H1 (cell line): ENCODE data around the gene TTC34. TPM values are rescaled to one million over a fixed set of nuclear protein-coding genes. Genes with fewer than 3 reads are reported as not detected.

ENCODE experiments used
- CTCF ChIA-PET: fragments of 300-600 bp; sonication (Branson Sonifier 250); formaldehyde crosslinking; loops from one replicate; lab custom pipeline; 2021; ENCODE audit not compliant: partially characterized antibody; lab: Charles Lee
- POLR2A ChIA-PET: fragments of 300-600 bp; sonication (Branson Sonifier 250); formaldehyde crosslinking; loops from one replicate; lab custom pipeline; 2021; ENCODE audit warnings: inconsistent platforms; ENCODE audit not compliant: partially characterized antibody; lab: Charles Lee
- DNase-seq, 2 experiments: peaks; one replicate each; pipeline versions ENCODE4 v3.0.0 to v3.0.0-alpha.2; 2010 to 2022; ENCODE audit warnings: low spot score in 2 of 2, low read depth in 1 of 2, mixed read lengths in 1 of 2
- FAIRE-seq: peaks from 2 replicates; lab custom pipeline; 2011; peaks lifted over from hg19 to GRCh38; lab: Jason Lieb, UNC
- H2AFZ ChIP-seq: 2 replicates; pipeline ENCODE4 v1.8.1; 2012; ENCODE audit warnings: low read length, inconsistent platforms
- H2AK5ac ChIP-seq: 2 replicates; pipeline ENCODE4 v1.6.1; 2013; ENCODE audit warnings: low read depth, low read length
- H2BK120ac ChIP-seq: replicated peaks from 2 replicates; pipeline ENCODE3; 2013; ENCODE audit warnings: low read depth, low read length, inconsistent platforms
- H2BK12ac ChIP-seq: 2 replicates; pipeline ENCODE4 v1.6.1; 2013; ENCODE audit warnings: low read depth, low read length
- H2BK15ac ChIP-seq: 2 replicates; pipeline ENCODE4 v1.6.1; 2013; ENCODE audit warnings: low read length
- H2BK20ac ChIP-seq: 2 replicates; pipeline ENCODE4 v1.6.1; 2013; ENCODE audit warnings: low read length
- H2BK5ac ChIP-seq: 2 replicates; pipeline ENCODE4 v1.6.1; 2013; ENCODE audit warnings: low read depth, low read length
- H3K14ac ChIP-seq: 2 replicates; pipeline ENCODE4 v1.6.1; 2013; ENCODE audit warnings: inconsistent platforms; ENCODE audit not compliant: insufficient read length
- H3K18ac ChIP-seq: 2 replicates; pipeline ENCODE4 v1.6.1; 2013; ENCODE audit warnings: low read length; ENCODE audit errors: extremely low read depth
- H3K23ac ChIP-seq: 2 replicates; pipeline ENCODE4 v1.6.1; 2013; ENCODE audit warnings: inconsistent platforms; ENCODE audit not compliant: insufficient read length
- H3K23me2 ChIP-seq: 2 replicates; pipeline ENCODE4 v1.6.1; 2013; ENCODE audit warnings: low read depth, low read length
- H3K27ac ChIP-seq: 2 replicates; pipeline ENCODE4 v1.6.1; 2011; ENCODE audit warnings: low read depth, low read length, inconsistent platforms
- H3K27me3 ChIP-seq, 4 experiments: replicated peaks in 1 of 4; 1 replicate in 1 of 4; 2 replicates in 3 of 4; pipeline versions ENCODE4 v1.6.1 to v1.8.1; 2011 to 2013; ENCODE audit warnings: low read length in 3 of 4, mild to moderate bottlenecking in 3 of 4, inconsistent platforms in 2 of 4, mixed read lengths in 2 of 4, moderate library complexity in 1 of 4; ENCODE audit not compliant: control insufficient read depth in 3 of 4, insufficient read depth in 3 of 4; ENCODE audit errors: extremely low read depth in 1 of 4
- H3K36me3 ChIP-seq, 4 experiments: 2 replicates each; pipeline versions ENCODE4 v1.6.1 to v1.8.1; 2011 to 2013; ENCODE audit warnings: mild to moderate bottlenecking in 4 of 4, low read length in 3 of 4, moderate library complexity in 2 of 4, control low read depth in 1 of 4, inconsistent platforms in 1 of 4; ENCODE audit not compliant: insufficient read depth in 4 of 4, control insufficient read depth in 2 of 4
- H3K4ac ChIP-seq: replicated peaks from 2 replicates; pipeline ENCODE3; 2013; ENCODE audit warnings: low read length, low read depth, mixed read lengths, inconsistent platforms; ENCODE audit not compliant: insufficient read length
- H3K4me1 ChIP-seq, 4 experiments: replicated peaks in 1 of 4; 1 replicate in 1 of 4; 2 replicates in 3 of 4; pipeline versions ENCODE4 v1.6.1 to v1.8.1; 2011 to 2013; ENCODE audit warnings: low read length in 3 of 4, inconsistent platforms in 2 of 4, mixed read lengths in 1 of 4; ENCODE audit not compliant: insufficient read depth in 4 of 4, control insufficient read depth in 3 of 4
- H3K4me2 ChIP-seq, 2 experiments: 2 replicates each; pipeline versions ENCODE4 v1.6.1 to v1.8.1; 2011 to 2013; ENCODE audit warnings: low read depth in 2 of 2, low read length in 2 of 2, control low read depth in 1 of 2, inconsistent platforms in 1 of 2, mild to moderate bottlenecking in 1 of 2; ENCODE audit not compliant: insufficient read depth in 1 of 2
- H3K4me3 ChIP-seq, 4 experiments: fragments of 200-600, 300-600 bp in 1 of 4; sonication (generic), shearing (Covaris generic), sonication (Bioruptor Twin) in 1 of 4; 2 replicates each; pipeline versions ENCODE4 v1.5.1 to v1.8.1; 2011 to 2016; ENCODE audit warnings: low read length in 4 of 4, low read depth in 3 of 4, control low read depth in 2 of 4, inconsistent platforms in 2 of 4, mild to moderate bottlenecking in 2 of 4, mixed read lengths in 1 of 4, moderate library complexity in 1 of 4; ENCODE audit not compliant: insufficient read depth in 2 of 4; ENCODE audit errors: extremely low read depth in 1 of 4
- H3K56ac ChIP-seq: replicated peaks from 2 replicates; pipeline ENCODE3; 2013; ENCODE audit warnings: low read depth, mild to moderate bottlenecking, mixed read lengths, low read length, inconsistent platforms; ENCODE audit not compliant: insufficient read length
- H3K79me1 ChIP-seq: 2 replicates; pipeline ENCODE4 v1.6.1; 2013; ENCODE audit warnings: low read depth, low read length, control low read depth
- H3K79me2 ChIP-seq, 2 experiments: 2 replicates each; pipeline versions ENCODE4 v1.6.1 to v1.8.1; 2012 to 2013; ENCODE audit warnings: low read length in 2 of 2, mild to moderate bottlenecking in 2 of 2, inconsistent platforms in 1 of 2; ENCODE audit not compliant: insufficient read depth in 2 of 2, control insufficient read depth in 1 of 2
- H3K9ac ChIP-seq, 4 experiments: replicated peaks in 1 of 4; 1 replicate in 1 of 4; 2 replicates in 3 of 4; pipeline versions ENCODE4 v1.6.1 to v1.8.1; 2011 to 2013; ENCODE audit warnings: low read depth in 3 of 4, low read length in 3 of 4, control low read depth in 2 of 4, mild to moderate bottlenecking in 2 of 4, moderate library complexity in 2 of 4, inconsistent platforms in 1 of 4; ENCODE audit errors: extremely low read depth in 1 of 4
- H3K9me3 ChIP-seq, 2 experiments: 2 replicates each; pipeline versions ENCODE4 v1.6.1 to v1.8.1; 2012 to 2013; ENCODE audit warnings: mild to moderate bottlenecking in 2 of 2, moderate library complexity in 2 of 2, control low read depth in 1 of 2, inconsistent platforms in 1 of 2, low read depth in 1 of 2, low read length in 1 of 2, mixed read lengths in 1 of 2; ENCODE audit not compliant: insufficient read depth in 2 of 2
- H4K20me1 ChIP-seq, 2 experiments: replicated peaks in 1 of 2; 2 replicates each; pipeline versions ENCODE3 to v1.8.1; 2011 to 2013; ENCODE audit warnings: inconsistent platforms in 2 of 2, low read length in 2 of 2, mild to moderate bottlenecking in 1 of 2; ENCODE audit not compliant: insufficient read depth in 2 of 2, control insufficient read depth in 1 of 2
- H4K5ac ChIP-seq: 2 replicates; pipeline ENCODE4 v1.6.1; 2013; ENCODE audit warnings: low read length, low read depth, mixed read lengths, inconsistent platforms; ENCODE audit not compliant: insufficient read length
- H4K8ac ChIP-seq: 2 replicates; pipeline ENCODE4 v1.8.0; 2013; ENCODE audit warnings: mild to moderate bottlenecking, moderate library complexity, low read length, inconsistent platforms; ENCODE audit not compliant: insufficient read depth; ENCODE audit errors: extremely low read depth
- H4K91ac ChIP-seq: replicated peaks from 2 replicates; pipeline ENCODE3; 2013; ENCODE audit warnings: low read length, mixed read lengths, inconsistent platforms; ENCODE audit not compliant: insufficient read length
- BACH1 ChIP-seq: IDR thresholded peaks from 2 replicates; pipeline ENCODE4 v1.6.1; 2012; ENCODE audit warnings: low read length, improper control_type of control experiment
- CBX5 ChIP-seq: fragments of 300-800, 300-1000 bp; sonication (generic); IDR thresholded peaks from 2 replicates; pipeline ENCODE4 v1.7.1; 2016; ENCODE audit warnings: antibody characterized with exemption, low read length, low read depth
- CREB1 ChIP-seq: IDR thresholded peaks from 2 replicates; pipeline ENCODE4 v1.6.1; 2012; ENCODE audit warnings: inconsistent platforms
- CTBP2 ChIP-seq: IDR thresholded peaks from 2 replicates; pipeline ENCODE4 v1.7.0; 2011; ENCODE audit warnings: borderline replicate concordance, mild to moderate bottlenecking, moderate library complexity, mixed read lengths, low read length; ENCODE audit not compliant: insufficient read depth, insufficient read length
- HDAC2 ChIP-seq, 2 experiments: fragments of 300-600 bp in 1 of 2; sonication (generic) in 1 of 2; IDR thresholded peaks; 2 replicates each; pipeline ENCODE4 v1.6.1; 2011 to 2012; ENCODE audit warnings: low read depth in 2 of 2, low read length in 2 of 2, mild to moderate bottlenecking in 2 of 2, moderate library complexity in 2 of 2, borderline replicate concordance in 1 of 2, inconsistent platforms in 1 of 2
- JUN ChIP-seq: IDR thresholded peaks from 2 replicates; pipeline ENCODE4 v1.6.1; 2011; ENCODE audit warnings: low read depth, mild to moderate bottlenecking, improper control_type of control experiment, low read length
- NANOG ChIP-seq: IDR thresholded peaks from 2 replicates; pipeline ENCODE4 v1.6.1; 2011; ENCODE audit warnings: low read length, low read depth, mild to moderate bottlenecking, inconsistent platforms; ENCODE audit not compliant: insufficient read depth, poor library complexity, severe bottlenecking
- NRF1 ChIP-seq: IDR thresholded peaks from 2 replicates; pipeline ENCODE4 v1.6.1; 2011; ENCODE audit warnings: mild to moderate bottlenecking, low read depth, low read length, improper control_type of control experiment
- RNF2 ChIP-seq: fragments of 200-900, 300-1000 bp; sonication (generic); IDR thresholded peaks from 2 replicates; pipeline ENCODE4 v1.7.1; 2016; ENCODE audit warnings: borderline replicate concordance, low read depth, mild to moderate bottlenecking, antibody characterized with exemption, low read length; ENCODE audit not compliant: poor library complexity, severe bottlenecking; ENCODE audit errors: missing control alignments
- SIRT6 ChIP-seq: IDR thresholded peaks from one replicate; pipeline ENCODE4 v1.7.1; 2012; ENCODE audit warnings: low read length, inconsistent platforms
- SP1 ChIP-seq: IDR thresholded peaks from 2 replicates; pipeline ENCODE4 v1.6.1; 2011; ENCODE audit warnings: low read depth, low read length
- SUZ12 ChIP-seq: fragments of 200-600 bp; sonication (generic); IDR thresholded peaks from 2 replicates; pipeline ENCODE4 v1.6.1; 2012; ENCODE audit warnings: mild to moderate bottlenecking, inconsistent platforms, low read length, moderate library complexity, mixed read lengths
- TAF7 ChIP-seq: optimal IDR thresholded peaks from 2 replicates; pipeline ENCODE3; 2011; ENCODE audit warnings: low read depth, mild to moderate bottlenecking, inconsistent platforms, low read length, moderate library complexity, borderline replicate concordance
- WGBS, 2 experiments: shearing (Covaris generic) in 1 of 2; methylation state at CpG; one replicate each; pipeline versions ENCODE4 v1.1.6 to v1.1.7; 2013 to 2015; ENCODE audit warnings: low lambda C conversion rate in 2 of 2, mixed read lengths in 2 of 2, inconsistent platforms in 1 of 2, low coverage in 1 of 2, missing lambda C conversion rate in 1 of 2; ENCODE audit not compliant: insufficient replicate concordance in 2 of 2, insufficient coverage in 1 of 2, insufficient read length in 1 of 2; ENCODE audit errors: extremely low coverage in 1 of 2, missing lambda C conversion rate in 1 of 2; 5-methylcytosine and 5-hydroxymethylcytosine counted together
- polyA plus RNA-seq, 7 experiments: library from polyadenylated mRNA; depleted of rRNA in 3 of 7; stranded (reverse) in 5 of 7; unstranded in 2 of 7; fragments of >200 nt in 5 of 7; fragments of 200-250 nt in 2 of 7; gene quantifications; 1 replicate in 5 of 7; 2 replicates in 1 of 7; 4 replicates in 1 of 7; pipeline versions ENCODE4 v1.2.1 to v1.2.3, GENCODE V29; 2011 to 2013; ENCODE audit warnings: missing spikeins in 2 of 7, mixed read lengths in 2 of 7
- total RNA-seq: library from RNA; stranded (reverse); fragmentation: NEBNext Ultra II Directional; extraction: Animal tissue kit (Norgen Biotek cat#: 25700); gene quantifications from 2 replicates; pipeline ENCODE4 v1.2.1, GENCODE V29; 2021

TTC34 gene
- total and polyA plus RNA-seq, 2 of the 8 experiments (the other 6 are each of a cell fraction or from before 2014, with no cell fraction given) = 0.23 to 0.50 TPM

GRCh38 chr1:2834741-2835564 is 33.5 kb upstream of the TTC34 start:
- Histone ChIP-seq H3K23me2 (no peaks in the 10 kb centered on the region), H2BK120ac (no peak overlapping the region), H3K4me3 (no peak overlapping the region), H2AFZ (no peak overlapping the region), H3K4me1 (no peaks in the 10 kb centered on the region), H3K27me3 (no peaks in the 10 kb centered on the region), H4K91ac (no peak overlapping the region), H2BK5ac (no peak overlapping the region), H4K20me1 (no peaks in the 10 kb centered on the region), H3K56ac (no peak overlapping the region), H3K14ac (no peak overlapping the region), H3K9ac (no peak overlapping the region), H4K5ac (no peak overlapping the region), H3K79me2 (no peaks in the 10 kb centered on the region), H3K9me3 (peaks cover 64 to 97% of the 10 kb centered on the region in 2 experiments), H2BK12ac (no peak overlapping the region), H4K8ac (no peak overlapping the region), H3K27ac (no peak overlapping the region), H3K36me3 (no peaks in the 10 kb centered on the region), H2BK20ac (no peak overlapping the region), H3K79me1 (no peaks in the 10 kb centered on the region), H3K23ac (no peak overlapping the region), H3K4ac (no peak overlapping the region), H3K4me2 (no peak overlapping the region), H2AK5ac (no peak overlapping the region), H3K18ac (no peak overlapping the region), H2BK15ac (no peak overlapping the region)
- POLR2A ChIA-PET = no interaction called here
- DNase-seq (no peak), FAIRE-seq (no peak)
- 96% methylated on average over 14 of the region's 27 CpGs; no CpG with 5 or more reads in 1 of the 2 experiments for WGBS, 2 experiments
- CTCF ChIA-PET = no interaction called here
- TF ChIP-seq CREB1 (no peak), CBX5 (no peak), CTBP2 (no peak), SUZ12 (no peak), BACH1 (no peak), NRF1 (no peak), JUN (no peak), NANOG (no peak), TAF7 (no peak), HDAC2 (IDR thresholded peaks at IDR 0.05; ENCODE audit: borderline replicate concordance in 1 of 2, low read depth in 2 of 2, low read length in 2 of 2) (no peak), RNF2 (no peak), SIRT6 (no peak), SP1 (no peak)
